Activated T-cell treated with anti-CD3 and anti-CD28 coated beads, Interleukin-2, amount 50 U/mL, for 72 hours (primary cell): Measurements from ENCODE around the gene SGO2. TPM values are rescaled to one million over a fixed set of nuclear protein-coding genes. Genes with fewer than 3 reads are reported as not detected.

Source experiments
- ATAC-seq, 2 donors: fragments of 150-1000 bp; cut with Tn5 transposase; replicated peaks in 1 of 2; 2 replicates each; pipeline ENCODE4 v1.10.0; 2021; ENCODE audit warnings: moderate library complexity in 2 of 2, mild to moderate bottlenecking in 1 of 2
- DNase-seq, 2 donors: peaks; one replicate each; pipeline ENCODE4 v3.0.0; 2021 to 2022; ENCODE audit warnings: mixed read lengths in 1 of 2
- H3K27ac Mint-ChIP-seq: one replicate; pipeline ENCODE4 v1.8.0; 2022; ENCODE audit warnings: mild to moderate bottlenecking, moderate library complexity, mixed read lengths
- H3K27me3 Mint-ChIP-seq: one replicate; pipeline ENCODE4 v1.8.0; 2022; ENCODE audit warnings: low read depth, mixed read lengths
- H3K36me3 Mint-ChIP-seq, 2 donors: one replicate each; pipeline ENCODE4 v1.8.0; 2022; ENCODE audit warnings: mixed read lengths in 2 of 2, mild to moderate bottlenecking in 1 of 2; ENCODE audit not compliant: insufficient read depth in 2 of 2
- H3K4me1 Mint-ChIP-seq: one replicate; pipeline ENCODE4 v1.8.0; 2022; ENCODE audit warnings: low read depth, mixed read lengths
- H3K4me3 Mint-ChIP-seq, 2 donors: one replicate each; pipeline ENCODE4 v1.8.0; 2022; ENCODE audit warnings: mild to moderate bottlenecking in 2 of 2, mixed read lengths in 2 of 2, moderate library complexity in 2 of 2
- H3K9me3 Mint-ChIP-seq, 2 donors: one replicate each; pipeline ENCODE4 v1.8.0; 2022; ENCODE audit warnings: mixed read lengths in 2 of 2
- total RNA-seq, 2 donors: library from RNA; stranded (reverse); gene quantifications; one replicate each; pipeline ENCODE4 v1.2.3, GENCODE V29; 2022

The SGO2 gene
- total RNA-seq, 2 donors from 2014 or later = 36.5 to 38.9 TPM

DNA sequence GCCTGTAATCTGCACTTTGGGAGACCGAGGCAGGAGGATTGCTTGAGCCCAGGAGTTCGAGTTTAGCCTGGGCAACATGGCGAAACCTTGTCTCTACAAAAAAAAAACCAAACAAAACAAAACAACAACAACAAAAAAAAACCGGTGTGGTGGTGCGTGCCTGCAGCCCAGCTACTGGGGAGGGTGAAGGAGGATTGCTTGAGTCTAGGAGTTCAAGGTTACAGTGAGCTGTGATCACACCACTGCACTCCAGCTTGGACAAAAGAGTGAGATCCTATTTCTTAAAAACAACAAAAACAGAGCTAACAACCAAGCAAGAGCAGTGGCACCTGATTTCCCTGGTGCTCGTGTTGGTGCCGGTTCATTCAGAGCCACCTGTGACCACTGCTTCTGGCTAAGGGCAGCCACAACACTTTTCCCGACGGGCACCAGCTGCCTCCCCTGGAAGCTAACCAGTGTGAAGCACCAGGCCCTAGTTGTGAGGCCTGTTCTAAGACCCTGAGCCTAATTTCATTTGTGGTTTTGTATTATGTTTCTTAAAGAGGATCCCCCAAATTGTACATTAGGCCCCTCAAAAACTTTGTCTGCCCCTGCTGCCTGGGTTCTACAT, 61.1 kb downstream of the SGO2 start:
- Mint-ChIP-seq H3K4me3 (no peak overlapping the region), H3K27ac (no peak overlapping the region), H3K36me3 (no peaks in the 10 kb centered on the region), H3K4me1 (peaks cover 5% of the 10 kb centered on the region), H3K9me3 (no peaks in the 10 kb centered on the region), H3K27me3 (peaks cover 16% of the 10 kb centered on the region)
- ATAC-seq (peak in 1 of 2 donors; percentile 27), DNase-seq (no peak)

DNA sequence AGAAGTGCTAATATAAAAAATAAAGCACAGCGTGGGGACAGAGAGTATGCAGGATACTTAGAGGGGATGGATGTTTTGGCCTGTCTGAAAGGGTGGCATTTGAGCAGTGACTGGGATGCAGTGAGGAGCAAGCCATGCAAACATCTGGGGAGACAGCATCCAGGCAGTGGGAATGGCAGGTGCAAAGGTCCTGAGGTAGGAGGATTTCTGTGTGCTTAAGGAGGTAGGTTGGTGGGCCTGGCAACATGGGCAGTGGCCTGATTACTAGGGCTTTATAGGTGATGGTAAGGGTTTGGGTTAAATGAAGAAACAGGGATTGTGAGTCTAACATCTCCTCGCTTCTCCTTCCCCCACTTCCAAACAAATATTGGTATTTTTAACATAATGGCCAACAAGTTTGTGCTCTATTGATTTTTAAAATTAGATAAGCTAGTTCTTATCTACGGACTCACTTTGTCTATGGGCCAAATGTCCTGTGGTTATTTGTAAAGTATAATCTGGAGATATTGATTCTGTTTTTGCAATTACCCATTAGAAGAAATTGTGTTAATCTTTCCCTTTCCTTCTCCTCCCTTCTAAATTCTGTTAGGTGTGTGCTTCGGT, 62.2 kb downstream of the SGO2 start:
- H3K9me3 Mint-ChIP-seq = no peaks in the 10 kb centered on the region
- no peak for DNase-seq
- peaks cover 5% of the 10 kb centered on the region for H3K4me1 Mint-ChIP-seq
- peaks cover 25% of the 10 kb centered on the region for H3K27me3 Mint-ChIP-seq
- ATAC-seq = no peak
- no peak overlapping the region for H3K27ac Mint-ChIP-seq
- H3K4me3 Mint-ChIP-seq = no peak overlapping the region
- no peaks in the 10 kb centered on the region for H3K36me3 Mint-ChIP-seq

DNA sequence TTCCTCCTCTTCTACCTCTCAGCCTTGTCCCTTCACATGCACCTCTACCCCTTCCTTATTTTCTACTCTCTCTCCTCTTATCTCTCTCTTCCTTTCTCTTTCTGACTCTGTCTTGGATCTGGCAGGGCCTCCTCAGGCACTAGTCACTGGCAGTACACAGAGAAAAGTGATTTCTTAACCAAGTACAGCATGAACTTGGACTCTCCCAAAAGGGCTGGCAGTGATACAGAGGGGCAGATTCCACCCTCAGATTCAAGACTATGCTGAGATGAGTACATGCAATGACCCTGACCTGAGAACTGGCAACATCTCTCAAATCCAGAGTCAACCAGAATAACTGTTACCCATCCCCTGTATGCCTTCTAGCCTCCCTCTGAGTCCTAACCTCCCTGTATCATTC, 64.1 kb downstream of the SGO2 start:
- peaks cover 36% of the 10 kb centered on the region for H3K27me3 Mint-ChIP-seq

DNA sequence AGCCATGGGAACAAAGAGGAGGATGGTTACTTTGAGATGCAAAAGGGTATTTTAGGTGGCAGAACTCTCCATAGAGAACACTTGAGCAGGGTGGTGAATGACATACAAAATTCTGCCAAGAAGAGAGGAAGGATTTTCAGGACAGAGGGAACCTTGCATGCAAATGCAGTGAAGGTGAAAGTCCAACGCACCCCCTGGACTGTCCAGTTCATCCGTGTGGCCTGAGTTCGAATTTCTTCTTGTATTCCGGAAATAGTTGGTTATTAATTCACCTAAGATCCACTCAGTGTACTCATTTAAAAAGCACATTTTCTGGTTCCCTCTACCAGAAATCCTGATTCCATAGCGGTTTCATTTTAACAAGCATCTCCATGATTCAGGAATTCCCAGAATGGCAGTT, 65.3 kb downstream of the SGO2 start:
- peaks cover 39% of the 10 kb centered on the region for H3K27me3 Mint-ChIP-seq
- ATAC-seq = no peak
- no peaks in the 10 kb centered on the region for H3K4me1 Mint-ChIP-seq
- H3K4me3 Mint-ChIP-seq = no peak overlapping the region
- no peak overlapping the region for H3K27ac Mint-ChIP-seq
- no peaks in the 10 kb centered on the region for H3K36me3 Mint-ChIP-seq
- DNase-seq = no peak
- no peaks in the 10 kb centered on the region for H3K9me3 Mint-ChIP-seq

More for the DNA sequence above, 64.1 kb downstream of the SGO2 start:
- Mint-ChIP-seq H3K9me3 (no peaks in the 10 kb centered on the region), H3K36me3 (no peaks in the 10 kb centered on the region), H3K27ac (no peak overlapping the region), H3K4me1 (no peaks in the 10 kb centered on the region), H3K4me3 (no peak overlapping the region)
- ATAC-seq (no peak), DNase-seq (no peak)

DNA sequence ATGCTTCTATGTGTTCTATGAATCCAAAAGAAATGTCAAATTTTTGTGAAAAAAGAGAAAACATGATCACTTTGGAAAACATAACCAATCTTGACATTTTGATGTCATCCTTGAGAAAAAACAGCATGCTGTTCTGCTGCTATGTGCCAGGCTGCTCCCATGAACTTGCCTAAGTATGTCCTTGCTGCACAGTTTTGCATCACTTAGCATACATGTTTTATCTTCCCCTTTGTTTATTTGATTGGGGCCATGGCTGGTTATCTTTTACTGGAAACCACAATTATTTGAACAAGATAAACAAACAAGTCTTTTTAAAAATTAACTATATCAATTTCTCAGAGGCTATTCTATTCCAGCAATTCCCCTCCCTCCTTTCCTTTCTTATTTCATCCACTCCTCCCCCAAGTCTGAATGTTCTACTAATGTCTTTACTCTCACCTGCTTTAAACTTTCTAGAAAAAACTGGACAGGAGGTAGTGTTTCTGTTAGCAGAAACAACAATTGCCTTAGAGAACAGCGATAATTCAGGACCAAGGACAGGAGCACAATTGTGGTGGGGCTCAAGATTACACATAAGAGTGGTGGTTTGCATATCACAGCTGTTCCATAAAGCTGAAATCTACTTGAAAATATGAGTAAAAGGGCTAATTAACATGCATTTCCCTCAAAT, 66.5 kb downstream of the SGO2 start:
- H3K27me3 Mint-ChIP-seq = peaks cover 40% of the 10 kb centered on the region
- H3K9me3 Mint-ChIP-seq = no peaks in the 10 kb centered on the region
- DNase-seq (no peak), ATAC-seq (no peak)
- H3K36me3 Mint-ChIP-seq = no peaks in the 10 kb centered on the region
- no peak overlapping the region for H3K27ac Mint-ChIP-seq
- no peaks in the 10 kb centered on the region for H3K4me1 Mint-ChIP-seq
- H3K4me3 Mint-ChIP-seq = no peak overlapping the region

DNA sequence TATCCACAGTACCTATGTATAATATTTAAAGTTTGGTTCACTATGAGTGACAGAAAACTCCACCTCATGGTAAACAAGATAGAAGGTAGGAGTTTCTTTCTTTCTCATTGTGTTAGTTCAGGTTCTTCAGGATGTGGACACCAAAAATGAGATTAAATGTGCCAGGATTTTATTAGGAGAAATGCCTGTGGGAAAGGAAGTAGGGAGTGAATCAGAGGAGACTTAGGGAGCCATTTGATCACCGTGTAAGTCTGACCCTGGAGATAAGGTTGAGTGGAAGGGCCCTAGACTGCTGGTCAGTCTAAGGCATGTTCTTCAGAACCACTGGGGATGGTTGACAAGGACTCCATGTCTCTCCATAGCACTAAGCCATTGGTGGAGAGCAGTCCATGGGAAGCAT, 67.9 kb downstream of the SGO2 start:
- no peak for DNase-seq
- no peak for ATAC-seq
- no peaks in the 10 kb centered on the region for H3K36me3 Mint-ChIP-seq
- no peaks in the 10 kb centered on the region for H3K9me3 Mint-ChIP-seq
- H3K27me3 Mint-ChIP-seq = peaks cover 46% of the 10 kb centered on the region
- no peak overlapping the region for H3K4me3 Mint-ChIP-seq
- H3K4me1 Mint-ChIP-seq = no peaks in the 10 kb centered on the region
- H3K27ac Mint-ChIP-seq = no peak overlapping the region

DNA sequence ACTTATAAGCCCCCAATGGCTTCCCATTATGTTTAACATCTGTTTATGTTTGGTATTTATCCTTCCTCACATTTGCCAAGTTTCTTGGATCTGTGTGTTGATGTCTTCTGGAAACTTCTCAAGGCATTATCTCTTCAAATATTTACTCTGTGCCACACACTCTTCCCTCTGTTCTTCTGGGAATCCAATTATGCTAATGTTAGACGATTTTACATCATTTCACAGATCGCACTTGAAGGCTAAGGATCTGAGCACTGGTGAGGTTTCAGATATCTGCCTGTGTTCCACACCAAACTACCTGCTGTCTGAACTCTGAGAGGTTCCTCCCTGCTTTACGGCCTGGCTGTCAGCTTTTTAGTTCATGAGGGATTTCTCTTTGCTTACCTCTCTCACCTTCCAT, 69.9 kb downstream of the SGO2 start:
- Mint-ChIP-seq H3K36me3 (no peaks in the 10 kb centered on the region), H3K9me3 (no peaks in the 10 kb centered on the region), H3K4me1 (no peaks in the 10 kb centered on the region), H3K27me3 (peaks cover 42% of the 10 kb centered on the region), H3K27ac (no peak overlapping the region), H3K4me3 (no peak overlapping the region)
- ATAC-seq (no peak), DNase-seq (no peak)

DNA sequence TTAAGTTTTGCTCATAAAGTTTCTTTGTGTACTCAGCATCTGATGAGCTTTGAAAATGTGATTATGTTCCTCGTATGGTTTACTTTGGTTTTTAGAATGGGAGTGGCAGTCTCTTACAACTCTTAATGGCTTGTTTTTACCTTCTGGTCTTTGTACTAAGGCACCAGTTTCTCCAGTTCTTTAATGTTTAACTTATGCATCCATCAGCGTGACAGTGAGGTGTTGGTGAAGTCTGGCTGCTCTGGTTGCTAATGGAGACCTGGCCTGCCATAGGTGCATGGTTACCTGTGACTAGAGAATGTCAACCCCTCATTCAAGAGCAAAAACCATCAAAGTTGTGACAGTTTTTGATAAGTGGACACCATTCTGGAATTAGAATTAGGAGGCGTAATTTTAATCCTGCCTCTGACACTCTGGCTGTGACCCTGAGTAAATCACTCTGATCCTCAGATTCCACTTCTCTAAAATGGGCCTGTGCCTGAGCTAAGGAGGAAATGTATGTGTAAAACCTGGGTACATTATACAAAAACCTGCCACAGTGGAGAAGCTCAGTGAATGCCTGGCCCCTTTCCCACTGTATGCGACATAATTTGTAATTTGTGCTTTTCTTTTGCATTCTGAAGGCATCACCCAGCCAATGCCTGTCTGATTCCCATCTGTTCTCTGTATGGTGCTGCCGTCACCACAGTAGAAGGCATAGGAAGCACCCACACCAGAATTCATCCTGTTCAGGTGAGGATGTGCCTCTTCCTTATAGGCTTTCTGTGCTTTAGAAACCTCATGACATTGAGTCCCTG, 71.0 kb downstream of the SGO2 start:
- no peak overlapping the region for H3K27ac Mint-ChIP-seq
- no peaks in the 10 kb centered on the region for H3K36me3 Mint-ChIP-seq
- ATAC-seq = no peak
- no peaks in the 10 kb centered on the region for H3K9me3 Mint-ChIP-seq
- peaks cover 41% of the 10 kb centered on the region for H3K27me3 Mint-ChIP-seq
- DNase-seq = no peak
- no peaks in the 10 kb centered on the region for H3K4me1 Mint-ChIP-seq
- no peak overlapping the region for H3K4me3 Mint-ChIP-seq

DNA sequence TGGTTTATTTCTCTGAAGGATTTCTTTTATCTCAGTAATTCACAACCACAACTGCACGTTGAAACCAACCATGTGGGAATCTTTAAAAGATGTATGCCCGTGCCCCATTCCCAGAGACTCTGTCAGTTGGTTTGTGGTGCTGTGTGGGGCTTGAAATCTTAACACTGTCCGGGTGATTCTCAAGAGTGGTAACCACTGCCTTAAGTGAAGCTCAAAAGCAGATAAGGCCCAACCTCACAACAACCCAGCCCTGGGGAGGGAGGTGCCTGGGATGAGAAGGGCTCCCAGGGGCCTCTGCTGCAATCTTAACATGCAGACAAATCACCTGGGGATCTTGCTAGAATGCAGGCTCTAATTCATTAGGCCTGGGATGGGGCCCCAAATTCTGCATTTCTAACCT, 73.2 kb downstream of the SGO2 start:
- Mint-ChIP-seq H3K4me1 (no peaks in the 10 kb centered on the region), H3K27me3 (peaks cover 26% of the 10 kb centered on the region), H3K36me3 (no peaks in the 10 kb centered on the region), H3K9me3 (no peaks in the 10 kb centered on the region), H3K4me3 (no peak overlapping the region), H3K27ac (no peak overlapping the region)
- DNase-seq = no peak
- no peak for ATAC-seq

DNA sequence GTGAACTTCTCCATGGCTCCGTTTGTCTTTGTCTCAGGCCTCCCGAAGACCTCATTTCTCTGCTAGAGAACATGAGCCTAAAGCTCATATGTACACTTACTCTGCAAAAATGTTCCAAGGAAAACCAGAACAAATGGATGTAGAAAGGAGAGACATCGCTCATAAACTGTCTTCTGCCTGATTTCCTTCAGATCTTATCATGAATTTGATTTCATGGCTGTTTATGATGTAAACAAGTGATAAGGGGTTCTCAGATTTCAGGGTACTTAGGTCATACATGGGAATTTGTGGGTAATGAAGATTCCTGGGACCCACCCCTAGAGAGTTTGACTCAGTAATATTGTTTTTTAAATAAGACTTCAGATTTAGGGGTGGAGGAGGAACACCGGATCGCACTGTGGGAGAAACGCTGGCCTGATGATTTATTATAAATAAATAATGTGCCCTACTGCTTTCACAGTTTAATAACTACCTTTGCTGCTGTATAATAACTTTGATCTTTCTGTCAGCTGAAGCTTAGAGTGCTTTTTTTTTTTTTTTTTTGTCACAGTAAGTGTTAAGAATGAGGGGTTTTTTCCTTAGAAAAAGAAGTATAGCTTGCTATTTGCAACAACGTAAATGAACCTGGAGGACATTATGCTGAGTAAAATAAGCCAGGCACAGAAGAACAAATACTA, 74.7 kb downstream of the SGO2 start:
- Mint-ChIP-seq H3K27ac (no peak overlapping the region), H3K4me3 (no peak overlapping the region), H3K9me3 (no peaks in the 10 kb centered on the region), H3K36me3 (no peaks in the 10 kb centered on the region), H3K4me1 (no peaks in the 10 kb centered on the region), H3K27me3 (peaks cover 21% of the 10 kb centered on the region)
- no peak for DNase-seq
- no peak for ATAC-seq

DNA sequence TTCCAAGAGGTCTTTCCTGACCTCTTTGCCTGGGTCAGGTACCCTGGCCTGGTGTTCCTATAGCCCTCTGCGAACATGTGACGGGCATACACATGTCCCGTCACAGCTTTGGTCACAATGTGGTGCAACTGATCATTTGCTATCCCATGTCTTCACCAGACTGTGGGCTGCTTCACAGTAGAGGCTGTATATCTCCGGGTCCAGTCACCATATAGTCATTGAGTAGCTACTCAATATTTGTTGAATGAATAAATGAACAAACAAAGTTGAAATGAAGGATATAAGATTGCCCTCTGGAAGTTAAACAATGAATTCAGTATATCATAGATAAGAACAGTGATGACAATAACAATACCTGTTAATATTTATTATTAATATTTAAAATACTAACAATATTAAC, 76.6 kb downstream of the SGO2 start:
- Mint-ChIP-seq H3K9me3 (peaks cover 1 to 2% of the 10 kb centered on the region in 2 donors), H3K4me1 (no peaks in the 10 kb centered on the region), H3K36me3 (no peaks in the 10 kb centered on the region), H3K27ac (no peak overlapping the region), H3K4me3 (no peak overlapping the region), H3K27me3 (peaks cover 22% of the 10 kb centered on the region)
- no peak for DNase-seq
- no peak for ATAC-seq

DNA sequence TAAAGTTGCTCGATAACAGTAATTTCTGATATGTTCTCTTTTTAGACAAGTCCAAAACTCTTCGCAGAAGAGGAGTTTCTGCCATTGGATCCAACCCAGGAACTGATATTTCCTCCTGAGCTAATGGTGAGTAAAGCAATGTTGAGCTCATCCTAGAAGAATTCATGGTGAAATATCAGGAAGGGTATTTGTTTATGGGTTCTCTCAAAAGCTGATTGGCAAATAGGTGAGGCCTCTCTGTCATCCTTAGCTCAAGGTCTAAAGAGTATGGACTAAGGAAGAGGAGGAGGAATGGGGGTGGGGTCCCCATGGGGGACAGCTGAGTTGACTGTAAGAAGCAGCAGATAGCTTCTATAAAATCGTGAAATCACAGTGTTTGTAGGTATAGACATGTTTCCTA, 78.0 kb downstream of the SGO2 start:
- DNase-seq = no peak
- no peak overlapping the region for H3K27ac Mint-ChIP-seq
- no peak for ATAC-seq
- H3K4me3 Mint-ChIP-seq = no peak overlapping the region
- no peaks in the 10 kb centered on the region for H3K4me1 Mint-ChIP-seq
- no peaks in the 10 kb centered on the region for H3K36me3 Mint-ChIP-seq
- peaks cover 3 to 4% of the 10 kb centered on the region in 2 donors for H3K9me3 Mint-ChIP-seq
- peaks cover 25% of the 10 kb centered on the region for H3K27me3 Mint-ChIP-seq
